SIG-M5 (cell line): ENCODE data around the gene HSPA1A.
"Not testable (repeated sequence)": the region's sequence is repeated elsewhere in the genome, so short reads cannot be mapped to it uniquely, and the experiment has no call there.

Experiments
- DNase-seq: peaks from one replicate; lab custom pipeline; 2025; lab: John Stamatoyannopoulos, UW

The HSPA1A gene

DNA sequence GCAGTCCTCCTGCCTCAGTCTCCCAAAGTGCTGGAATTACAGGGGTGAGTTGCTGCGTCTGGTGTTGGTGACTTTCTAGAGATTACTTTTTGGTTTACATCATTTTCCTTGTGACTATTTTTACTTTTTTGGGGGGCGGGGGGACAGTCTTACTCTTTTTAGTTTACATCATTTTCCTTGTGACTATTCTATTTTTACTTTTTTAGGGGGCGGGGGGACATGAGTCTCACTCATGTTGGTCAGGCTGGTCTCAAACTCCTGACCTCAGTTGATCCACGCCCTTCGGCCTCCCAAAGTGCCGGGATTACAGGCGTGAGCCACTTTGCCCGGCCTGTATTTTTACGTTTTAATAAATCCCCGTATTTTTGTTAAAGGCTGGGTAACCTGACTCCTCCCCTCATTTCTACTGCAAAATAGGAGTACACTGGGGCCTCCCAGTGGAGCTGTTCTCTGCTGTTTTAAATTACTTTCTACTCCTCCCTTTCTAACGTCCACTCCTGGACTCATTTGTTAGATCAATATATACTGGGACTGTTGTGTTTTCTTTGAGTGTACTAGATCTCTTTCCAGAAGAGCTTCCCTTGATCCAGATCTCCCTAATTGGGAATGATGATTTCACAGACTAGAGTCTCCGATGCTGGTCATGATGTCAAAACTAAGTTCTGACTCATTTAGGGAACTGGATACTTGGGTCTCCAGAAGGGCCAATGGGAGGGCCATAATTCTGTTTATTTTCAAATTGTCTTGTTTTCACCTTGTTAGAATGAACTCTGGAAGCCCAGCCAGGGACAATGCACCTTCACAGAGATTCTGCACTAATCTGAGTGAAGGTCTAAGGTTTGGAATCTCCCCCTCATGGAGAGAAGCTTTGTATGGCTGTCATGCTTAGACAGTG lies 21.4 kb downstream of the HSPA1A start:
- DNase-seq = no peak

- no peak for DNase-seq
These were observed 22.2 kb downstream of the HSPA1A start for GRCh38 chr6:31837369-31838113.

- DNase-seq = not testable (repeated sequence)
These were observed 22.8 kb downstream of the HSPA1A start for GRCh38 chr6:31838114-31838553.

DNA sequence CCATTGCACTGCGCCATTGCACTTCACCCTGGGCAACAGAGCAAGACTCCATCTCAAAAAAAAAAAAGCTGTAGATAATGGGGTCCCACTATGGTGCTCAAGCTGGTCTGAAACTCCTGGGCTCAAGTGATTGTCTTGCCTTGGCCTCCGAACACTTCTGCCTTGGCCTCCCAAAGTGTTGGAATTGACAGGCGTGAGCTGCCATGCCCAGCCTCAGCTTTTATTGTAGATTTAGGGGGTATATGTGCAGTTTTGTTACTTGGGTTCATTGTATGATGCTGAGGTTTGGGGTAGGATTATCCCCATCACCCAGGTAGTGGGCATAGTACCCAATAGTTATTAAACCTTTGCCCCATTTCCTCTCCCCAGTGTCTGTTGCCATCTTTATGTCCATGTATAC lies 23.6 kb downstream of the HSPA1A start:
- DNase-seq = no peak

- DNase-seq = not testable (repeated sequence)
These were observed 24.4 kb downstream of the HSPA1A start for GRCh38 chr6:31839779-31840126.

DNA sequence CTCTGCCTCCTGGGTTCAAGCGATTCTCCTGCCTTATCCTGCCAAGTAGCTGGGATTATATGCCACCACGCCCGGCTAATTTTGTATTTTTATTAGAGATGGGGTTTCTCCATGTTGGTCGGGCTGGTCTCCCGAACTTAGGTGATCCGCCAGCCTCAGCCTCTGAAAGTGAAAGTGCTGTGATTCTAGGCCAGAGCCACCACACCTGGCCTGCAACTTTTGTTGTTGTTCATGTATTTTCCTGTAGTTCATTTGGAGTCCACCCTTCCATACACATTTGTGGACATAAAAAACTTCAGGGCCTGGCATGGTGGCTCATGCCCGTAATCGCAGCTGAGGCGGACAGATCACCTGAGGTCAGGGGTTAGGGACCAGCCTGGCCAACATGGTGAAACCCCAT lies 26.7 kb downstream of the HSPA1A start:
- no peak for DNase-seq

GRCh38 chr6:31844507-31844906 lies 29.2 kb downstream of the HSPA1A start:
- DNase-seq = no peak

- DNase-seq = no peak
These were observed 32.1 kb downstream of the HSPA1A start for GRCh38 chr6:31847276-31847978.

GRCh38 chr6:31850765-31851484 lies 35.6 kb downstream of the HSPA1A start:
- no peak for DNase-seq

DNA sequence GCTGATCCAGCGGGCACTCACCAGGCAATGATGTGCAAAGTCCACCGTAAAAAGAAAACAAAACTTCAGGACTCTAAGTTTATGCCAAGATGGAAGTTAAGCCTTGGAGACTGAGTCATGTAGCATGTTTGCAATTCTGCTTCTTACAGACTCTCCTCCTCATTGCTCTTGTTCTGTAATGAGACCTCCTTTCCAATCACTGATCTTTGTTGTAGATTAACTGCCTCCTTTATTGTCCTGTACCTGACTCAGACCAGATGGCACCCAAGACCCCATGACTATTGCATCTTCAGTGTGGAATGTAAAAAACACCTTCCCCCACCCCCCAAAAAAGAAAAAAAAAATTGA lies 36.1 kb downstream of the HSPA1A start:
- DNase-seq = no peak

DNA sequence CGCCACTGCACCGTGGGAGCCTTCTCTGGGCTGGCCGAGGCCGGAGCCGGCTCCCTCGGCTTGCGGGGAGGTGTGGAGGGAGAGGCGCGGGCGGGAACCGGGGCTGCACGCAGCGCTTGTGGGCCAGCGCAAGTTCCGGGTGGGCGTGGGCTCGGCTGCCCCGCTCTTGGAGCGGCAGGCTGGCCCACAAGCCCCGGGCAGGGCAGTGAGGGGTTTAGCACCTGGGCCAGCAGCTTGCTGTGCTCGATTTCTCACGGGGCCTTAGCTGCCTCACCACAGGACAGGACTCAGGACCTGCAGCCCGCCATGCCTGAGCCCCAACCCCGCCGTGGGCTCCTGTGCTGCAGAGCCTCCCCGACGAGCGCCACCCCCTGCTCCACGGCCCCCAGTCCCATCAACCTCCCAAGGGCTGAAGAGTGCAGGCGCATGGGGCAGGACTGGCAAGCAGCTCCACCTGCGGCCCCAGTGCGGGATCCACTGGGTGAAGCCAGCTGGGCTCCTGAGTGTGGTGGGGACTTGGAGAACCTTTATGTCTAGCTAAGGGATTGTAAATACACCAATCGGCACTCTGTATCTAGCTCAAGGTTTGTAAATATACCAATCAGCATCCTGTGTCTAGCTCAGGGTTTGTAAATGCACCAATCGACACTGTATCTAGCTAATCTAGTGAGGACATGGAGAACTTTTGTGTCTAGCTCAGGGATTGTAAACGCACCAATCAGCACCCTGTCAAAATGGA lies 36.8 kb downstream of the HSPA1A start:
- DNase-seq = not testable (repeated sequence)

DNA sequence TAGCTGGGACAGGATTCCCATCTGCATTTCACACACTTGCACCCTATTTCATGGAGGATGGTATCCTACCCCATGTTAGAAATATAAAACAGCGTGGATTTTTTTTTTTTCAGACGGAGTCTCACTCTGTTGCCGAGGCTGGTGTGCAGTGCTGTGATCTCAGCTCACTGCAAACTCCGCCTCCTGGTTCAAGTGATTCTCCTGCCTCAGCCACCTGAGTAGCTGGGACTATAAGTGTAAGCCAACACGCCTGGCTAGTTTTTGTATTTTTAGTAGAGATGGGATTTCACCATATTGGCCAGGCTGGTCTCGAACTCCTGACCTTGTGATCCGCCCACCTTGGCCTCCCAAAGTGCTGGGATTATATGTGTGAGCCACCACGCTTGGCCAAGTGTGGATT lies 42.4 kb downstream of the HSPA1A start:
- DNase-seq = not testable (repeated sequence)

- no peak for DNase-seq
These were observed 43.4 kb downstream of the HSPA1A start for GRCh38 chr6:31858707-31859106.

DNA sequence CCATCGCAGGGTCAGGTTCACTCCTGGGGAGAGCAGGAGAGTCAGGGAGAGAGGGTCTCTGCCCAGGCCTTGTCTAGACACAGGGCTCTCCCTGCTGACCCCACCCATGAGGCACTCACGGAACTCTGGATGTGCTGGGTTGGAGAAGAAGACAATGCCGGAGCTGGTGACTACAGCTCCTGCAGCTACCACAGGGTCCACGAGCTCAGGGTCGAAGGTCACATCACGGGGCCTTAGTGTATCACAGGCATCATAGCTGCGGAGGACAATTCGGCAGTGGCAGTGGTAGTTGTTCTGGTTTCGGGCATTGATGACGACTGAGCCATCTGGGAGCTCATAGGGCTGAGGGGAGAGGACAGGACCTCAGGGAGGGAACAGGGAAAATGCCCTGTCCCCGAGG lies 44.6 kb downstream of the HSPA1A start:
- no peak for DNase-seq

- no peak for DNase-seq
These were observed 45.0 kb downstream of the HSPA1A start for GRCh38 chr6:31860349-31860748.

DNA sequence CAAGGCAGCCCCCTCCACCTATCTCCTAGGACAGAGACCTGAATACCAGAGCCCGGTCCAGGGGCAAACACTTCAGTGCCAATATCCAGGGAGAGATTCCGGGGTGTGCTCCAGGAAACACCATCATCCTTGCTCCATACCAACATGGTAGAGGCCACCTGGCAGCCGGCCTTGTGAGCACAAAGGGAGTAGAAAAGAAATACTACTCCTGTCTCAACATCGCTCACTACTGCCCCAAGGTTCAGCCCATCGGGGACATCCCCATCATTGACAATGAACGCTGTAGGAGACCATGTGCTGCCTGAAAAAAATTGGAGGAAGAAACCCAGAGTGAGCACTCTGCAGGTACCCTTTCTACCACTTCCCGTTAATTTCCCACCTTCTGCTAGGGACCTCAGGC lies 45.8 kb downstream of the HSPA1A start:
- no peak for DNase-seq

- DNase-seq = no peak
These were observed 46.6 kb downstream of the HSPA1A start for GRCh38 chr6:31861919-31862343.

DNA sequence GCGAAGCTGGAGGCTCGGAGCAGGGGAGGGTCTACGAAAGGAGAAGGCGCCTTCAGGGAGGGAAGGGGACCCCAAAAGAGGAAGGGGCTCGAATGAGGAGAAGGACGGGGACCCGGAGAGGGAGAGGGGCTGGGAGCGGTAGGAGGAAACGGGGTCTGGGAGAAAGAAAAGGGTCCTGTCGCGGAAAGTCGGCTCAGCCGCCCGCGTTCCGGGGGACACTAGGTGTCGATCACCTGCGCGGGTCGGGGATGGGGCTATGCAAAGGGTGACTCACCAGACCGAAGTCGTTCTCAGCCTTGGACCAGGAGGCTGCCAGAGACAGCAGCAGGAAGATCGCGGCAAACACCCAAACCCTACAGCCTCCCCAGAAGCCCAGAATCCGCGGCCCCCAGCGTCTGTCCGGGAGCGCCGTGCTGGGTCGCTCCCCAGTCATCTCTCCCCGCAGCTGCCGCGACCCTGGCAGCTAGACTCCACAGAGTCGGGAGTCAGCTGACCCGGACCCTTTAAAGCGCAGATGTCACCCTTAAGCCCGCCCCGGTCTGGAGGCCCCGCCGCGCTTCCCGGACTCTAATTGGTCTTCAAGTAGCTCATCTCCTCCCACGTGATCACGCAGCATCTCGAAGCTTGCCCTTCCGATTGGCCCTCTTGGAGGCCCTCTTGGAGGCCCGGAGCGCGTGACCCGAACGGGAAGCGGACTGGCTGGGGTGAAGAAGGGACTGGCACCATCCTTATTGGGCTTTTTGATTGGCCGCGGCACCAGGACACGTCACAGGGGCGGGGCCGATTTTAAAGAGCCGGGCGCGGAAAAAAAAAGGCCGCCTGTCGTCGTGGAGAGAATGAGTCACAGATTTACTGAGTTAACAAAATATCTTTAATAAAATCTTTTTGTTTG lies 47.2 kb downstream of the HSPA1A start, which contains the start of gene NEU1:
Gene NEU1 (minus strand): TSS at position 478 of the 892 bp plus-strand sequence. CDS start 45 bp downstream, at position 433.
- DNase-seq = peak; percentile 97

GRCh38 chr6:31864123-31864562 lies 48.8 kb downstream of the HSPA1A start:
- not testable (repeated sequence) for DNase-seq

DNA sequence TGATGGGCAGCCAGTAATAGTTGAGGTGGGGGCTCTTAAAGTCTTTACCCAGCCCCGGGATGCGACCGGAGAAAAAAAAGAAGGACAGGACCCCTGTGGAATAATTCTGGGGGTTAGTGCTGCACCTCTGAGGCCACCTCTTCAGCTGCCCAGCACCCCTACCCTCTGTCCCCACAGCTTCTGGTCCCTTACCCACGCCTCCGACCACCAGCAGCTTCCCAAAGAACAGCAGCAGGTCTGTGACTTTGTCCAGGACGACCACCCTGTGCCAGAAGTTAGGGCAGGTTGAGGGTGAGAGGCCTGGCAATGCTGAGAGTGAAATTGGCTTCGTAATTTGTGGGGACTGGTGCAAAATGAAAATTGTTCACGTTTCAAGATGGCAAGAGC lies 49.5 kb downstream of the HSPA1A start:
- no peak for DNase-seq
